Fibroblast of skin of scalp (primary cell): ENCODE measurements around the gene VMP1.
A peak's percentile ranks its signal among the peaks of the same experiment; 100 is the strongest.
"Not testable (repeated sequence)": the region's sequence is repeated elsewhere in the genome, so short reads cannot be mapped to it uniquely, and the experiment has no call there.

Experiments
- DNase-seq: peaks from one replicate; pipeline ENCODE4 v3.0.0-alpha.2; 2013

VMP1 gene

DNA sequence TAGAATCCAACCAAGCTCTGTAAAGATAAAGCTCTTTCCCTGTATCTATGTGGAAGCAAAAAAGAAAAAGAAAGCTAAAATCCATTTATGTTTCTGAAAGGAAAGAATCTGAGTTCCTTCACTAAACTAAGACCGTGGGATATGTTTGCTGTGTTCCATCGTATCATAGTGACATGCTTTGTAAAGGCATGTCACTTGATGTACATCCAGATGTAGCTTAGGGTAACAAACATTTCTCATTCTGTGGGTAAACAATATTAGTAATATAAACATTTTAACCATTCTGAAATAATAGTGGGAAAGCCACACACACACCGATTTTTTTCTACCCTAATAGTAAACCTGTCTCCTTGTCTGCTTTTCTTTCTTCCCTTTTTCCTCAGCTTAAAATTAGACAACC lies 107.2 kb downstream of the VMP1 start:
- DNase-seq, result no peak

DNA sequence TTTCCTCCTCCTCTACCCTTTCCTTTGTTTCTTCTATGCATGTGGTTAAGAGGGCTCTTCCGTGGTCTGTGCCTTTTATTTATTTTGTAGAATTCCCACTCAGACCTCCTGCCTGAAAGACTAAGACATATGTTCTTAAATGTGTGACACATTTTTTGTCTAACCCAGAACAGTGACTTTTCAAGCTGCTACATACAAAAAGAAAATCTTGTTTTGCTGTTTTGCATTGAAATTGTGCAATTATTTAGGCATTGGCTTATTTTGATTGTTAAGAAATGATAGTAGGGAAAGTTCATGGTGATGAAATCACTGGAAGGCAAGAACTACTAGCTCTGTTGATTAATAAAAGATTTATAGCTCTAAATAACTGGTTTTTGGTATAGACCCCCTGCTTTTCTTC lies 108.5 kb downstream of the VMP1 start:
- DNase-seq, result peak; percentile 54

DNA sequence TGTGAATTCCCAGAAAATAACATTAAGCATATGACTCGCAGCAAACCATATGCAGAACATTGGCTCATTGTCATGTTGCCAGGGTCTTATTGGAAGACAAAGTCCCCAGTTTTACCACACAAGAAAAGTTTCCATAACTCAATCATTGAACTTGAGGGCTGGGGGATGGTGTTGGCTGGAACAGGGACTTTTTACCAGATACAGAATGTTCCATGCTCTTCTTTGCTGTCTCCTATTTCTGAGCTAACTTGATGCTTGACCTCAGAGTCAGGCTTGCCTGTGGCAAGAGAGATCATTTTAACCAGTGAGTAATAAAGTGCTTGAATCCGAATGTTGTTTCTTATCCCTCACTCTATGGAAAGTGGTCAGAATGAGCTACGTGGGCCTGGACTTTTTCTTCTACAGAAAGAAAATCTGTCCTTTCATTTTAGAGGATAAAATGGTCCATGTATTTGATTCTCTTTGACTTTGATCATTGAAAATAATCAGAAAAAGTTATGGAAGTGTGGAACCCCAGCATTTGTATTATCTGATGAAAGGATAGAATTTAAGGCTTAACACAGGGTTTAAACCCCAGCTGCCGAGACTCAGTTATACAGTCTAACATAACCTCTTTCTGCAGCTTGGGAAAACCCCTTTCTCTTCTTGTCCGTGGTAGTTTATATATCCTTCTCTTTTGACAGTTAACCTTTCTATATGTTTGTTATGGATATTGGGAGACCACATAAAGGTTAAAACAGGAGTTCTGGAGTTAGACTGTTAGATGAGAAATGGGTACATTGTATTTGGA lies 118.3 kb downstream of the VMP1 start:
- DNase-seq, result peak; percentile 93

DNA sequence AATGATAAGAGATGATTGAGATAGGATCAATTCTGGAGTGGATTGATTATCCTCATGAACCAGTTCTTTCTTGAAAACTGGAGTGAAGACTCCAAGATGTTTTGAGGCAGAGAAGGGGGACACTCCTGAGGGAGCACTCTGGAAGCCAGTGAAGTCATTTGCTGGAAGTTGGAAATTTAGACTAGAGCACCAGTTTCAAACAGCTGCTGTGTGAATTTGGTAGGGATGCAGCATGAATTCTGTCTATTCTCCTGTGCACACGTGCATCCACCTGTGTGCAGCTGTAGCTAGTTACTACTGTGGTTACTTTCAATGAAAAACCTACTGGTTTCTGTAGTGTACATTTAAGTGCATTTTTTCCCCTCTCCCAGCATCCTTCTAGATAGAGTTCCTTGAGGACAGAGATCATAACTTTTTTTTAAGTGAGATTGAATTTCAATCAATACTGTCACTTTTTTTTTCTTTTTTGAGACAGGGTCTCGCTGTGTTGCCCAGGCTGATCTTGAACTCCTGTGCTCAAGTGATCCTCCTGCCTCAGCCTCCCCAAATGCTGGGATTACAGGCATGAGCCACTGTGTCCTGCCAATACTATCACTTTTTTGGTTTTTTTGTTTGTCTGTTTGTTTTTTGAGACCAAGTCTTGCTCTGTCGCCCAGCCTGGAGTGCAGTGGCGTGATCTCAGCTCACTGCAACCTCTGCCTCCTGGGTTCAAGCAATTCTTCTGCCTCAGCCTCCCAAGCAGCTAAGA lies 119.4 kb downstream of the VMP1 start:
- DNase-seq, result no peak

DNA sequence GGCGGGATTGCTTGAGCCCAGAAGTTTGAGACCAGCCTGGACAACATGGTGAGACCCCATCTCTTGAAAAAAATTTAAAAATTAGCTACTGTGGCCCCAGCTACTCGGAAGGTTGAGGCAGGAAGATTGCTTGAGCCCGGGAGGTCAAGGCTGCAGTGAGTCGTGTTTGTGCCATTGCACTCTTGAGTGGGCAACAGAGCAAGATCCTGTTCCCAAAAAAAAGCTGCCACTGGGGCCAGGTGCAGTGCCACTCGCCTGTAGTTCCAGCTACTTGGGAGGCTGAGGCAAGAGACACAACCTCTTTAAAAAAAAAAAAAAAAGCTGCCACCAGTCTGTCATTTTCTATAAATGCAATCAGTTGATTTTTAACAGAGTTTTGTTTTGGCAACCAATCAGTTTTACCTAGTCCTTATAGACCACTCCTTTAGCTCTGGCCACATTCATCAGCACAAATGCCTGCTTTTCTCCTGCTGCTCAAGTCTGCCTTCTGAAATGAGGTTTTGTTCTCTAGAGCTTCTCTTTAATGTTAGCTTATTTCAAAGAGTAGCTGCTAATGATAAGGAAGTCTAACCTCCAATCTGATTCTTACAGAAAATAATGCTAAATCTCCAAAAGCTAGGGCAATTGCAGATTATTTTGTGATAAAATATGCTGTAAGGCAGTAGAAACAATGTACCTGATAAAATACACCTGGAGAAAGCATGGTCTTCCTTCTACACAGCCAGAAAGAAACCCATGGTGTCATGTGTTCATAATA lies 120.4 kb downstream of the VMP1 start:
- DNase-seq, result no peak

DNA sequence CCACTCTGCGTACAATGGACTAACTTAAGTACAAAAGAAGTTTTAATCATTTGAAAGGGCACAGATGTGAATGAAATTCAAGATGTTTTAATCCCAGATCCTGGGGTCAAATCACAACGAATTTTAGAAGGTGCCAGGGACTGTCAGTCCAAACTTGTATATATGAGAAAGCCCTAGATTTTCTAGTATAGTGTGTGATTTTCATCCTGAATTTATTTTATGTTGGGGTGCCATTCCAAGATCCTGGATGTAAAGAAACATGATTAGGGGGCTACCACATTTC lies 121.0 kb downstream of the VMP1 start:
- DNase-seq, result no peak

DNA sequence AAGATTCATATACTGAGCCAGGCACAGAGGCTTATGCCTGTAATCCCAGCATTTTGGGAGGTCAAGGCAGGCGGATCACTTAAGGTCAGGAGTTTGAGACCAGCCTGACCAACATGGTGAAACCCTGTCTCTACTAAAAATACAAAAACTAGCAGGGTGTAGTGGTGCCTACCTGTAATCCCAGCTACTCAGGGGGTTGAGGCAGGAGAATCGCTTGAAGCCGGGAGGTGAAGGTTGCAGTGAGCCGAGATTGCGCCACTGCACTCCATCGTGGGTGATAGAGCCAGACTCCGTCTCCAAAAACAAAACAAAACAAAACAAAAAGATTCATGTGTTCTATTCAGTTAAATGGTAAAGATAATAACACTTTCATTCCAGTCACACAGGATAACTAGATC lies 121.4 kb downstream of the VMP1 start:
- DNase-seq, result not testable (repeated sequence)

DNA sequence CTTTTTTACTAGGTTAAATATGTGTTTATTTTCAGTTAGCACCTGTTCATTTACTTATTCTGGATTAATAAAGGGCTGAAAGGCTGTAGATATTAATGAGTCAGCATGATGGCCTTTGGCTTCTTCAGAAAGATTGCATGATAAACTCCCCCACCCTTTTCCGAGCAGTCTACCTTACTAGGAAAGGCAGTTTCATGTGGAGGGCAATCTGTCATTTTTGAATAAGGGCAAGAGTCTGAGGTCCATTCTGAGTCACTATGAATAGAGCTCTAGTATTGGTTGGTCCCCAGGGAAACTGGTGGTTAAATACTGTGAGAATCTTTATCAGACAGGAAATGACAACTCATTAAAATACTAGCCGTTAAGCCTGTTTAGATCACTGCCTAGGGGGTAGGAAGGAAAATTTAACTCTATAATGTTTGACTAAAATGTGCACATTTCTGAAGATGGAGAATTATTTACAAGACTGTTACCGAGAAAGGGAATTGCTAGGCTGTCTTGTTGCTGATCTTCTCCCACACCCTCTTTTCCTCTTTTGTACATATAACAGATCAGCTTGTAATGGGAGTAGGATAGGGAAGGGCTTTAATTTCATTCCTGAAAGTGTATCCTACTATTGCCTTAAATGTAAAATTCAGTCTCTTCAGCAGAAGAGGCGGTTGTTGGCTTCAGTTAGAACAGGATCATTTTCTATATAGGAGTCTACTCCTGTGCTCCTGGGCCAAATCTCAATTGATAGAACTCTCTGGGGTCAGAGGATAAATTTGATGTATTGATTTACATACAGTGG lies 122.0 kb downstream of the VMP1 start:
- peak; percentile 99 for DNase-seq

DNA sequence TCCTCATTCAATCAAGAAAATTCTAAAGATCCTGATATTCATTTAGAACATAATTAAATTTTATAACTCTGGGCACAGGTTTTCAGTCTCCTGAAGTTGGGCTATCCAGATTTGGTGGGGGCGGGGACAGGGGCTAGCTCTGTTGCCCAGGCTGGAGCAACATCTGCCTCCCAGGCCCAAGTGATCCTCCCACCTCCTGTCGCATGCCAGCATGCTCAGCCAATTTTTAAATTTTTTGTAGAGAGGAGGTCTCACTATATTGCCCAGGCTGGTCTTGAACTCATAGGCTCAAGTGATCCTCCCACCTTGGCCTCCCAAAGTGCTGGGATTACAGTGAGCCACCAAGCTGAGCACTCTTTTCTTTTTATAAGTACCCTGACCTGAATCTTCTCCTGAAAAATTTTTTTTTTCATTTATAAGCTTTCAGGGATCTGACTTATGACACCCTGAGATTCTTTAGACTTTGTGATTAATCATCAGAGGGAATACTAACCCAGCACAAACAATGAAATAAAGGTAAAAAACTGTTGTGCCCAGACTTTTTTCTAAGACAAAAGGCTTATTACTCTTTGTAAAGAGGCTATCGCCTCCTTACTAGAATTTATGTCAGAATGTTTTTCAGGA lies 122.7 kb downstream of the VMP1 start:
- peak; percentile 81 for DNase-seq

DNA sequence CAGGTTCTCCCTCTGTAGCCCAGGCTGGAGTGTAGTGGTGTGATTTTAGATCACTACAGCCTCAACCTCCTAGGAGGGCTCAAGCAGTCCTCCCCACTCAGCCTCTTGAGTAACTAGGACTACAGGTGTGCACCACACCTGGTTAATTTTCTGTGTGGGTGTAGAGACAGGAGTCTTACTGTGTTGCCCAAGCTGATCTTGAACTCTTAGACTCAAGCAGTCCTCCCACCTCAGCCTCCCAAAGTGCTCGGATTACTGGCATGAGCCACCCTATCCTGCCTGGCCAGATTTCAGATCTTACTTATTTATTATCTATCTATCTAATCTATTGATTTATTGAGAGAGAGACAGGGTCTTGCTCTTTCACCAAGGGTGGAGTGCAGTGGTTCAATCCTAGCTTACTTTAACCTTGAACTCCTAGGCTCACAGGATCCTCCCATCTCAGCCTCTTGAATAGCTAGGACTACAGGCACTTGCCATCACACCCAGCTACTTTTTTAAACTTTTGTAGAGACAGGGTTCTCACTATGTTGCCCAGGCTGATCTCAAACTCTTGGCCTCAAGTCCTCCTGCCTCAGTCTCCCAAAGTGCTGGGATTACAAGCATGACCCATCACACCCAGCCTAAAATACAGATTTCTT lies 123.5 kb downstream of the VMP1 start:
- DNase-seq, result no peak

DNA sequence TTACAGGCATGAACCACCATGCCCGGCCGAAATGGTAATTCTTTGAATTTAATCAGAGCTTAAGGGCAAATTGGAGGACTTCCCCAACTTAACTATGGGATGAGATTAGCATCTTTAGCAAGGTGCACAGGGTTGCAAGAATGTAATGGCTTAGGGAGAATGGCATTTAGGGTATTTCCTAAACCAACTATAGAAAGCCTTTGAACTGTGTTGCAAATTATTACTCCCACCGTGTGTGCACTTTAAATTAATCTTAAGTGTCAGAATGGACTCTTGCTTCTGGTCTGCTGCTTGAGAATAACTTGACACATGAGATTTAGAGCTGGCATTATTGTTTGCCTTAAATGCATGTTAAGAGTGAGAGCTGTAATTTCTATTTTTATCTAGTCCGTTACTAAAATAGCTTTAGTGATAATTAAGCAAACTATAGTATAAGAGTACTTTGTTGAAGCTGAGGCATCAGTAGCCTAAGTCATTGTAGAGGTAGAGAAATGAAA lies 125.5 kb downstream of the VMP1 start:
- DNase-seq, result no peak

DNA sequence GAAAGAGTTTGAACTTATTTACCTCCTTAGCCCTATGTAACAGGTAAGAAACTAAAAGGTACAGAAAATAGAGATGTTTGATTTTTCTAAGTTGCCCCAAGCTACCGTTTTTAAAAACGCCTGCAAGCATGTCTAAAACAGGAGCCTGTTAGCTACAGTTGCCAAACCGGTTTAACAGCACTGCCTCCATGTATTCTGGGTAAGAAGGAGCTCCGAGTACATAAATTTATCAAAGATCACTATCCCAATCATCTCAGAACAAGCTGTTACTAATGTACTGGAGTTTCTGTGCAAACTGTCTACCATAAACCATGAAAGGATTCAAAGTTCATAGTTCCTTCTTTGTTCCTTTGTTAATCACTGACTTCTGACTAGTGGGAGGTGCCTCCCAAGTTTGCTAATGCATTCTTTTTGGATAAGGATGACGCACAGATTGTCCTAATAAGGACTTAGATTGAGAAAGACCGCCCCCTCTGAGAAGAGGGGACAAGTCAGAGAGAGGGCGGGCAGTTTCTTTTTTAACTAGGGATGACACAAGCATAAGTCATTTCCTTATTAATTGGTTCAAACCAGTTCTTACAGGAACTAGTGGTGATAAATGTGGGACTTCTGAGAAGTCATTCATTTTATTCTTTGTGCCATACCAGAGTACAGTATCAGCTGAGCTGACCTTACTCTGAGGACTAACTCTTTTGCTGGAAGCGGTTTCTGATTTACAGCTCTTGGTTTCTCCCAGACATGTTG lies 130.0 kb downstream of the VMP1 start:
- DNase-seq, result peak; percentile 100

DNA sequence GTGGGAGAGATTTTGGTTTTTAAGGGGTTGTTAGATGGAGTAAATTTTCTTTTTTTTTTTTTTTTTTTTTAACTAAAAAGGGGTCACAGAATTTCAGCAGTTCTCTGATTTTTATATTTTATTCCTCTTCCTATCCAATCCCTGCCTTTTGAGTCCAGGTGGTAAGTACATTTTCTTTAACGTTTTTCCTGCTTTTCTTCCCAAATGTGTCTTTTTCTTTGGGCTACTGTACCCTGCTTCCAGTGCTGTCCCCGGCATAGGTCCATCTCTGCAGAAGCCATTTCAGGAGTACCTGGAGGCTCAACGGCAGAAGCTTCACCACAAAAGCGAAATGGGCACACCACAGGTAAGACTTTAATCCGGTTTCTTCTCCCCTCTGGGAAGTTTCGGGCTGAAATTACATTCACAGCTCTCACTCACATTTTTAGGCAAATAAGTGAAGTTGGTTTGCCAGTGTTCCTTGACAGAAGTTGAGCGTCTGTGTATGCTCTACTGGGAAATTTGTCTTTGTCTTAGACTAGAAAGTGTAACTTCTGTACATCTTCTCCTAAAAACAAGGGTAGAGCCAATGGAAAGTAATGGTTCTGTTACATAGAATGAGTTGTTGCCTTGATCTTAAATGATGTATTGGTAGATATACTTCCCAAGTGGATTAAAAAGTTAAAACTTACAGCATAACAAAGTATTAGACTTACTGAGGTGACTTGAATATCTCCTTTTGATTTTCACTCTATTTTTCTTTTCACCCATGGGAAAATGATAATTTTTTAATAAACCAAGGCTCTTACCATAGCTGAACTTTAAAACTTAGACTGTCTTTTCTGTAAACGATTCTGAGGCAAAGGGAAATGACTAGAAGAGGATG lies 130.8 kb downstream of the VMP1 start:
- peak; percentile 65 for DNase-seq

DNA sequence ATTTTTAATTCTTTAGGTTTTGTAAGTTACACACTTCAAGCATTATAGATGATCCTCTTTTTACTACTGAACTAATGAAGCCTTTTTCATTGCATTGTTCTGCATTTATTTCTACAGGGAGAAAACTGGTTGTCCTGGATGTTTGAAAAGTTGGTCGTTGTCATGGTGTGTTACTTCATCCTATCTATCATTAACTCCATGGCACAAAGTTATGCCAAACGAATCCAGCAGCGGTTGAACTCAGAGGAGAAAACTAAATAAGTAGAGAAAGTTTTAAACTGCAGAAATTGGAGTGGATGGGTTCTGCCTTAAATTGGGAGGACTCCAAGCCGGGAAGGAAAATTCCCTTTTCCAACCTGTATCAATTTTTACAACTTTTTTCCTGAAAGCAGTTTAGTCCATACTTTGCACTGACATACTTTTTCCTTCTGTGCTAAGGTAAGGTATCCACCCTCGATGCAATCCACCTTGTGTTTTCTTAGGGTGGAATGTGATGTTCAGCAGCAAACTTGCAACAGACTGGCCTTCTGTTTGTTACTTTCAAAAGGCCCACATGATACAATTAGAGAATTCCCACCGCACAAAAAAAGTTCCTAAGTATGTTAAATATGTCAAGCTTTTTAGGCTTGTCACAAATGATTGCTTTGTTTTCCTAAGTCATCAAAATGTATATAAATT lies 132.3 kb downstream of the VMP1 start:
- peak; percentile 56 for DNase-seq

DNA sequence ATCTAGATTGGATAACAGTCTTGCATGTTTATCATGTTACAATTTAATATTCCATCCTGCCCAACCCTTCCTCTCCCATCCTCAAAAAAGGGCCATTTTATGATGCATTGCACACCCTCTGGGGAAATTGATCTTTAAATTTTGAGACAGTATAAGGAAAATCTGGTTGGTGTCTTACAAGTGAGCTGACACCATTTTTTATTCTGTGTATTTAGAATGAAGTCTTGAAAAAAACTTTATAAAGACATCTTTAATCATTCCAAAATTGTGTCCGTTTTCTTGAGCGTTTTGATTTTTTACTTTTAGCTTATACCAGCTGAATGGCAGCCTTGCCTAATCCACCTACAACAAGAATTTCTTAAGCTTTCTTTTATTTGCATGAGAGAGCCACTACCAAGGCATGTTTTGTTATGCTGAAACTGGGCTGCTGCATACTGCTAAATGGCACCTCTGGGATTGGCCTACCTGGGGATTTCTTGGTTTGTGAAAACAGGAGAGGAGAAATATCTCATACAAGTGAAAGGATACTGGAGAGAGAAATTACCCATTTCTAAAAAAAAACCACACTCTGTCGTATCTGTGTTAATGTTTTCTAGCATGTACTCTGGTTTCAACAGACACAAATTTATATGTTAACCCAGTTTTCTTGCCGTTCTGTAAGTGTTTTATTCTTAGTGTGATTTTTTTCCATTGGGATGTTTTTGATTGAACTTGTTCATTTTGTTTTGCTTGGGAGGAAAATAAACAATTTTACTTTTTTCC lies 133.1 kb downstream of the VMP1 start:
- DNase-seq, result peak; percentile 55

DNA sequence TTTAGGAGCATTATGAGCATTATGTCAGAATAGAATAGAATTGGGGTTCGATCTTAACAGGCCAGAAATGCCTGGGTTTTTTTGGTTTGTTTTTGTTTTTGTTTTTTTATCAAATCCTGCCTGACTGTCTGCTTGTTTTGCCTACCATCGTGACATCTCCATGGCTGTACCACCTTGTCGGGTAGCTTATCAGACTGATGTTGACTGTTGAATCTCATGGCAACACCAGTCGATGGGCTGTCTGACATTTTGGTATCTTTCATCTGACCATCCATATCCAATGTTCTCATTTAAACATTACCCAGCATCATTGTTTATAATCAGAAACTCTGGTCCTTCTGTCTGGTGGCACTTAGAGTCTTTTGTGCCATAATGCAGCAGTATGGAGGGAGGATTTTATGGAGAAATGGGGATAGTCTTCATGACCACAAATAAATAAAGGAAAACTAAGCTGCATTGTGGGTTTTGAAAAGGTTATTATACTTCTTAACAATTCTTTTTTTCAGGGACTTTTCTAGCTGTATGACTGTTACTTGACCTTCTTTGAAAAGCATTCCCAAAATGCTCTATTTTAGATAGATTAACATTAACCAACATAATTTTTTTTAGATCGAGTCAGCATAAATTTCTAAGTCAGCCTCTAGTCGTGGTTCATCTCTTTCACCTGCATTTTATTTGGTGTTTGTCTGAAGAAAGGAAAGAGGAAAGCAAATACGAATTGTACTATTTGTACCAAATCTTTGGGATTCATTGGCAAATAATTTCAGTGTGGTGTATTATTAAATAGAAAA lies 133.8 kb downstream of the VMP1 start:
- DNase-seq, result peak; percentile 66

DNA sequence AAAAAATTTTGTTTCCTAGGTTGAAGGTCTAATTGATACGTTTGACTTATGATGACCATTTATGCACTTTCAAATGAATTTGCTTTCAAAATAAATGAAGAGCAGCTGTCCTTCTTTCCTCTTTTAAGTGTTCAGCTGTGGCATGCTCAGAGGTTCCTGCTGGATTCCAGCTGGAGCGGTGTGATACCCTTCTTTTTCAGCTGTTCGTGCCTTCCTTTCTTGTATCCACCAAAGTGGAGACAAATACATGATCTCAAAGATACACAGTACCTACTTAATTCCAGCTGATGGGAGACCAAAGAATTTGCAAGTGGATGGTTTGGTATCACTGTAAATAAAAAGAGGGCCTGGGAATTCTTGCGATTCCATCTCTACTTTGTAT lies 134.4 kb downstream of the VMP1 start:
- not testable (repeated sequence) for DNase-seq
